ENCODE results near the gene MAP3K2. TPM values are rescaled to one million over a fixed set of nuclear protein-coding genes. Genes with fewer than 3 reads are reported as not detected.
A peak's percentile ranks its signal among the peaks of the same experiment; 100 is the strongest.

MAP3K2 gene
- total and polyA plus RNA-seq, 2 experiments from 2014 or later = 10.2 to 23.5 TPM

DNA sequence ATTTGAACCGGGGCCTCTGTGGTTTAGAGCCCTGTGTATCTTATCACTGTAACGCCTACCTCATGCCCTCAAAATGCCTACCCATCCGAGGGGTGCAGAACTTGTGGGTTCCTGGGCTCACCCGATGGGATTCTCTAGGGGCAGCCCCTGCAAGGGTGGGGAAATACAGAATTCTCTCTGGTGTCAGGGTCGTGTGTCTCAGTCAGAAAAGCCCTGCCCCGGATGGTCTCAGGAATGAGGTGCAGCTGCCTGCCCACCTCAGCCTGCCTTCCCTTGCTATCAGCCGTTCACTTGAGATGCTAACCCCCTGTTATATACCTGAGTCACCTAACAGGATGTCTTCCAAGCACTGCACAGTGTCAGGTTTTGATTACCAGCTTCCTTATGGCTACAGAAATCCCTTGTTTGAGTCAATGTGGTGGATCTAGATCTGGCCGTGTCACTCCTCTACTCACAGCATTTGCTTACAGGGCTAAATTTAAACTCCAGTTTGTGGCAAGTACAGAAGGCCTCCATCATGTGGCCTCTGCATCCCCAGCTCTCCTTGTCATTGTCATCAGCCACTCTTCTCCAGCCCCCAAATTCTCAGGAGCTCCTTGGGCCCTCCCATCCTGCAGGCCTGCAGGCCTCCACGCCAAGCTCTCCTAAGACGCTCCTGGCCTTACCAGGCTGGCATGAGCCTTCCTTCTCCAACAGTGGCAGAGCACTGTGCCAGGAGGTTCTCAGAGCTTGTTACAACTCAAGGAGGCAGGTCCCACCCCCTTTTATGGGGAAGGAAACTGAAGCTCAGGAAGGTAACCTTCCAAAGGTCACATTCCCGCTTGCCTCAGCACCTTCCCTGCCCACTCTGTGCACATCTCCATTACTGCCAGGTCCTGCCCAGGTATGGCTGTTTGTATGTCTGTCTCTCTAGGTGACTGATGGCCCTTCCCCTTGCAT is 14.3 kb upstream of the MAP3K2 start:
- H2AFZ ChIP-seq = 0 out of 2 replicates have a peak overlapping the region, but pooled peaks have one; percentile 95
- no peak overlapping the region for H3K4me2 ChIP-seq
- DNase-seq (ENCODE audit: low spot score) = no peak

More for the DNA sequence above, 14.3 kb upstream of the MAP3K2 start:
- no peaks in the 10 kb centered on the region for H3K36me3 ChIP-seq (ENCODE audit: insufficient read depth)
- Mint-ChIP-seq H3K27me3 (ENCODE audit: insufficient read depth, low read depth, poor library complexity) (peaks cover 6% of the 10 kb centered on the region), H3K4me3 (no peak overlapping the region), H3K4me1 (peaks cover 18% of the 10 kb centered on the region; the same call in 2 of the 3 replicates), H3K36me3 (ENCODE audit: low read depth) (no peaks in the 10 kb centered on the region), H3K27ac (no peak overlapping the region), H3K9me3 (no peaks in the 10 kb centered on the region)
- H3K27ac ChIP-seq (ENCODE audit: low read depth) = no peak overlapping the region
- H3F3A ChIP-seq (replicated peaks; ENCODE audit: low read depth) = no peaks in the 10 kb centered on the region
- H3K79me2 ChIP-seq (replicated peaks; ENCODE audit: insufficient read depth) = no peaks in the 10 kb centered on the region
- no peak overlapping the region for H3K4me3 ChIP-seq
- TF ChIP-seq ZNF331 (CRISPR knock-in tag; IDR thresholded peaks at IDR 0.05; ENCODE audit: low read depth) (no peak), ZNF114 (CRISPR knock-in tag; IDR thresholded peaks at IDR 0.05) (no peak), JUNB (IDR thresholded peaks at IDR 0.05; ENCODE audit: unreplicated experiment) (no peak), CREB1 (CRISPR knock-in tag; IDR thresholded peaks at IDR 0.05; ENCODE audit: low read depth) (no peak), NANOG (IDR thresholded peaks at IDR 0.05; ENCODE audit: borderline replicate concordance) (no peak), POLR2AphosphoS5 (IDR thresholded peaks at IDR 0.05; ENCODE audit: low read depth) (no peak), STAT1 (IDR thresholded peaks at IDR 0.05; ENCODE audit: unreplicated experiment) (no peak), EZH2 (IDR thresholded peaks at IDR 0.05; ENCODE audit: low read depth, unreplicated experiment) (no peak), EZH2phosphoT487 (IDR thresholded peaks at IDR 0.05; ENCODE audit: unreplicated experiment) (no peak)
- TF ChIP-seq, protein P1, sequence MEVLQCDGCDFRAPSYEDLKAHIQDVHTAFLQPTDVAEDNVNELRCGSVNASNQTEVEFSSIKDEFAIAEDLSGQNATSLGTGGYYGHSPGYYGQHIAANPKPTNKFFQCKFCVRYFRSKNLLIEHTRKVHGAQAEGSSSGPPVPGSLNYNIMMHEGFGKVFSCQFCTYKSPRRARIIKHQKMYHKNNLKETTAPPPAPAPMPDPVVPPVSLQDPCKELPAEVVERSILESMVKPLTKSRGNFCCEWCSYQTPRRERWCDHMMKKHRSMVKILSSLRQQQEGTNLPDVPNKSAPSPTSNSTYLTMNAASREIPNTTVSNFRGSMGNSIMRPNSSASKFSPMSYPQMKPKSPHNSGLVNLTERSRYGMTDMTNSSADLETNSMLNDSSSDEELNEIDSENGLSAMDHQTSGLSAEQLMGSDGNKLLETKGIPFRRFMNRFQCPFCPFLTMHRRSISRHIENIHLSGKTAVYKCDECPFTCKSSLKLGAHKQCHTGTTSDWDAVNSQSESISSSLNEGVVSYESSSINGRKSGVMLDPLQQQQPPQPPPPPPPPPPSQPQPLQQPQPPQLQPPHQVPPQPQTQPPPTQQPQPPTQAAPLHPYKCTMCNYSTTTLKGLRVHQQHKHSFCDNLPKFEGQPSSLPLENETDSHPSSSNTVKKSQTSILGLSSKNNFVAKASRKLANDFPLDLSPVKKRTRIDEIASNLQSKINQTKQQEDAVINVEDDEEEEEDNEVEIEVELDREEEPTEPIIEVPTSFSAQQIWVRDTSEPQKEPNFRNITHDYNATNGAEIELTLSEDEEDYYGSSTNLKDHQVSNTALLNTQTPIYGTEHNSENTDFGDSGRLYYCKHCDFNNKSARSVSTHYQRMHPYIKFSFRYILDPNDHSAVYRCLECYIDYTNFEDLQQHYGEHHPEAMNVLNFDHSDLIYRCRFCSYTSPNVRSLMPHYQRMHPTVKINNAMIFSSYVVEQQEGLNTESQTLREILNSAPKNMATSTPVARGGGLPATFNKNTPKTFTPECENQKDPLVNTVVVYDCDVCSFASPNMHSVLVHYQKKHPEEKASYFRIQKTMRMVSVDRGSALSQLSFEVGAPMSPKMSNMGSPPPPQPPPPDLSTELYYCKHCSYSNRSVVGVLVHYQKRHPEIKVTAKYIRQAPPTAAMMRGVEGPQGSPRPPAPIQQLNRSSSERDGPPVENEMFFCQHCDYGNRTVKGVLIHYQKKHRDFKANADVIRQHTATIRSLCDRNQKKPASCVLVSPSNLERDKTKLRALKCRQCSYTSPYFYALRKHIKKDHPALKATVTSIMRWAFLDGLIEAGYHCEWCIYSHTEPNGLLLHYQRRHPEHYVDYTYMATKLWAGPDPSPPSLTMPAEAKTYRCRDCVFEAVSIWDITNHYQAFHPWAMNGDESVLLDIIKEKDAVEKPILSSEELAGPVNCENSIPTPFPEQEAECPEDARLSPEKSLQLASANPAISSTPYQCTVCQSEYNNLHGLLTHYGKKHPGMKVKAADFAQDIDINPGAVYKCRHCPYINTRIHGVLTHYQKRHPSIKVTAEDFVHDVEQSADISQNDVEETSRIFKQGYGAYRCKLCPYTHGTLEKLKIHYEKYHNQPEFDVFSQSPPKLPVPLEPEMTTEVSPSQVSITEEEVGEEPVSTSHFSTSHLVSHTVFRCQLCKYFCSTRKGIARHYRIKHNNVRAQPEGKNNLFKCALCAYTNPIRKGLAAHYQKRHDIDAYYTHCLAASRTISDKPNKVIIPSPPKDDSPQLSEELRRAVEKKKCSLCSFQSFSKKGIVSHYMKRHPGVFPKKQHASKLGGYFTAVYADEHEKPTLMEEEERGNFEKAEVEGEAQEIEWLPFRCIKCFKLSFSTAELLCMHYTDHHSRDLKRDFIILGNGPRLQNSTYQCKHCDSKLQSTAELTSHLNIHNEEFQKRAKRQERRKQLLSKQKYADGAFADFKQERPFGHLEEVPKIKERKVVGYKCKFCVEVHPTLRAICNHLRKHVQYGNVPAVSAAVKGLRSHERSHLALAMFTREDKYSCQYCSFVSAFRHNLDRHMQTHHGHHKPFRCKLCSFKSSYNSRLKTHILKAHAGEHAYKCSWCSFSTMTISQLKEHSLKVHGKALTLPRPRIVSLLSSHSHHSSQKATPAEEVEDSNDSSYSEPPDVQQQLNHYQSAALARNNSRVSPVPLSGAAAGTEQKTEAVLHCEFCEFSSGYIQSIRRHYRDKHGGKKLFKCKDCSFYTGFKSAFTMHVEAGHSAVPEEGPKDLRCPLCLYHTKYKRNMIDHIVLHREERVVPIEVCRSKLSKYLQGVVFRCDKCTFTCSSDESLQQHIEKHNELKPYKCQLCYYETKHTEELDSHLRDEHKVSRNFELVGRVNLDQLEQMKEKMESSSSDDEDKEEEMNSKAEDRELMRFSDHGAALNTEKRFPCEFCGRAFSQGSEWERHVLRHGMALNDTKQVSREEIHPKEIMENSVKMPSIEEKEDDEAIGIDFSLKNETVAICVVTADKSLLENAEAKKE (CRISPR knock-in tag; IDR thresholded peaks at IDR 0.05) = no peak
- TF ChIP-seq, protein P2, sequence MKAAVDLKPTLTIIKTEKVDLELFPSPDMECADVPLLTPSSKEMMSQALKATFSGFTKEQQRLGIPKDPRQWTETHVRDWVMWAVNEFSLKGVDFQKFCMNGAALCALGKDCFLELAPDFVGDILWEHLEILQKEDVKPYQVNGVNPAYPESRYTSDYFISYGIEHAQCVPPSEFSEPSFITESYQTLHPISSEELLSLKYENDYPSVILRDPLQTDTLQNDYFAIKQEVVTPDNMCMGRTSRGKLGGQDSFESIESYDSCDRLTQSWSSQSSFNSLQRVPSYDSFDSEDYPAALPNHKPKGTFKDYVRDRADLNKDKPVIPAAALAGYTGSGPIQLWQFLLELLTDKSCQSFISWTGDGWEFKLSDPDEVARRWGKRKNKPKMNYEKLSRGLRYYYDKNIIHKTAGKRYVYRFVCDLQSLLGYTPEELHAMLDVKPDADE (IDR thresholded peaks at IDR 0.05) = no peak
- TF ChIP-seq, protein P3, sequence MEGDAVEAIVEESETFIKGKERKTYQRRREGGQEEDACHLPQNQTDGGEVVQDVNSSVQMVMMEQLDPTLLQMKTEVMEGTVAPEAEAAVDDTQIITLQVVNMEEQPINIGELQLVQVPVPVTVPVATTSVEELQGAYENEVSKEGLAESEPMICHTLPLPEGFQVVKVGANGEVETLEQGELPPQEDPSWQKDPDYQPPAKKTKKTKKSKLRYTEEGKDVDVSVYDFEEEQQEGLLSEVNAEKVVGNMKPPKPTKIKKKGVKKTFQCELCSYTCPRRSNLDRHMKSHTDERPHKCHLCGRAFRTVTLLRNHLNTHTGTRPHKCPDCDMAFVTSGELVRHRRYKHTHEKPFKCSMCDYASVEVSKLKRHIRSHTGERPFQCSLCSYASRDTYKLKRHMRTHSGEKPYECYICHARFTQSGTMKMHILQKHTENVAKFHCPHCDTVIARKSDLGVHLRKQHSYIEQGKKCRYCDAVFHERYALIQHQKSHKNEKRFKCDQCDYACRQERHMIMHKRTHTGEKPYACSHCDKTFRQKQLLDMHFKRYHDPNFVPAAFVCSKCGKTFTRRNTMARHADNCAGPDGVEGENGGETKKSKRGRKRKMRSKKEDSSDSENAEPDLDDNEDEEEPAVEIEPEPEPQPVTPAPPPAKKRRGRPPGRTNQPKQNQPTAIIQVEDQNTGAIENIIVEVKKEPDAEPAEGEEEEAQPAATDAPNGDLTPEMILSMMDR (conservative IDR thresholded peaks at IDR 0.05; ENCODE audit: low read depth in 2 of 2) = no peak
- TF ChIP-seq, protein P4, sequence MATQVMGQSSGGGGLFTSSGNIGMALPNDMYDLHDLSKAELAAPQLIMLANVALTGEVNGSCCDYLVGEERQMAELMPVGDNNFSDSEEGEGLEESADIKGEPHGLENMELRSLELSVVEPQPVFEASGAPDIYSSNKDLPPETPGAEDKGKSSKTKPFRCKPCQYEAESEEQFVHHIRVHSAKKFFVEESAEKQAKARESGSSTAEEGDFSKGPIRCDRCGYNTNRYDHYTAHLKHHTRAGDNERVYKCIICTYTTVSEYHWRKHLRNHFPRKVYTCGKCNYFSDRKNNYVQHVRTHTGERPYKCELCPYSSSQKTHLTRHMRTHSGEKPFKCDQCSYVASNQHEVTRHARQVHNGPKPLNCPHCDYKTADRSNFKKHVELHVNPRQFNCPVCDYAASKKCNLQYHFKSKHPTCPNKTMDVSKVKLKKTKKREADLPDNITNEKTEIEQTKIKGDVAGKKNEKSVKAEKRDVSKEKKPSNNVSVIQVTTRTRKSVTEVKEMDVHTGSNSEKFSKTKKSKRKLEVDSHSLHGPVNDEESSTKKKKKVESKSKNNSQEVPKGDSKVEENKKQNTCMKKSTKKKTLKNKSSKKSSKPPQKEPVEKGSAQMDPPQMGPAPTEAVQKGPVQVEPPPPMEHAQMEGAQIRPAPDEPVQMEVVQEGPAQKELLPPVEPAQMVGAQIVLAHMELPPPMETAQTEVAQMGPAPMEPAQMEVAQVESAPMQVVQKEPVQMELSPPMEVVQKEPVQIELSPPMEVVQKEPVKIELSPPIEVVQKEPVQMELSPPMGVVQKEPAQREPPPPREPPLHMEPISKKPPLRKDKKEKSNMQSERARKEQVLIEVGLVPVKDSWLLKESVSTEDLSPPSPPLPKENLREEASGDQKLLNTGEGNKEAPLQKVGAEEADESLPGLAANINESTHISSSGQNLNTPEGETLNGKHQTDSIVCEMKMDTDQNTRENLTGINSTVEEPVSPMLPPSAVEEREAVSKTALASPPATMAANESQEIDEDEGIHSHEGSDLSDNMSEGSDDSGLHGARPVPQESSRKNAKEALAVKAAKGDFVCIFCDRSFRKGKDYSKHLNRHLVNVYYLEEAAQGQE (IDR thresholded peaks at IDR 0.05; ENCODE audit: unreplicated experiment) = no peak
- H3K27me3 ChIP-seq (ENCODE audit: insufficient read depth) = 0 out of 2 replicates have a peak, but pooled peaks cover 6% of the 10 kb centered on the region
- H3K4me1 ChIP-seq (ENCODE audit: insufficient read depth) = peaks cover 9% of the 10 kb centered on the region
- no peaks in the 10 kb centered on the region for H3K9me2 ChIP-seq (ENCODE audit: insufficient read depth)
- no peaks in the 10 kb centered on the region for H4K20me1 ChIP-seq (replicated peaks; ENCODE audit: insufficient read depth)
- ATAC-seq = no peak
